KOPT-K1 (cell line): ENCODE measurements around the gene CAPN14.

Experiments used
- H3K27ac ChIP-seq: fragments of 200-600 bp; sonication (generic); 2 replicates; pipeline ENCODE4 v1.5.1; 2016; ENCODE audit warnings: antibody characterized with exemption, mild to moderate bottlenecking, low read depth, low read length; ENCODE audit not compliant: poor library complexity, severe bottlenecking
- H3K36me3 ChIP-seq: fragments of 200-600 bp; sonication (generic); 2 replicates; pipeline ENCODE4 v1.5.1; 2017; ENCODE audit warnings: antibody characterized with exemption, mild to moderate bottlenecking, low read length, moderate library complexity; ENCODE audit not compliant: insufficient read depth
- H3K9me3 ChIP-seq: fragments of 200-600 bp; sonication (generic); 2 replicates; pipeline ENCODE4 v1.5.1; 2017; ENCODE audit warnings: antibody characterized with exemption, low read length, mild to moderate bottlenecking; ENCODE audit not compliant: insufficient read depth, poor library complexity, severe bottlenecking

CAPN14 gene

GRCh38 chr2:31137211-31138036, 79.9 kb downstream of the CAPN14 start:
- peaks cover 27% of the 10 kb centered on the region for H3K9me3 ChIP-seq
- no peak overlapping the region for H3K27ac ChIP-seq
- H3K36me3 ChIP-seq: no peaks in the 10 kb centered on the region

- Histone ChIP-seq H3K9me3 (peaks cover 27% of the 10 kb centered on the region), H3K27ac (no peak overlapping the region), H3K36me3 (no peaks in the 10 kb centered on the region)
Measured at GRCh38 chr2:31136732-31137131, 80.6 kb downstream of the CAPN14 start.

- Histone ChIP-seq H3K27ac (no peak overlapping the region), H3K36me3 (no peaks in the 10 kb centered on the region), H3K9me3 (peaks cover 27% of the 10 kb centered on the region)
Measured at GRCh38 chr2:31136000-31136399, 81.3 kb downstream of the CAPN14 start.

GRCh38 chr2:31134480-31134879, 82.8 kb downstream of the CAPN14 start:
- Histone ChIP-seq H3K36me3 (no peaks in the 10 kb centered on the region), H3K27ac (no peak overlapping the region), H3K9me3 (peaks cover 27% of the 10 kb centered on the region)

GRCh38 chr2:31132786-31133185, 84.5 kb downstream of the CAPN14 start:
- H3K9me3 ChIP-seq: peaks cover 15% of the 10 kb centered on the region
- no peaks in the 10 kb centered on the region for H3K36me3 ChIP-seq
- no peak overlapping the region for H3K27ac ChIP-seq

GRCh38 chr2:31131871-31132270, 85.4 kb downstream of the CAPN14 start:
- no peaks in the 10 kb centered on the region for H3K36me3 ChIP-seq
- no peak overlapping the region for H3K27ac ChIP-seq
- H3K9me3 ChIP-seq: peaks cover 6% of the 10 kb centered on the region

- Histone ChIP-seq H3K9me3 (no peaks in the 10 kb centered on the region), H3K27ac (no peak overlapping the region), H3K36me3 (no peaks in the 10 kb centered on the region)
Measured at GRCh38 chr2:31129375-31130171, 87.7 kb downstream of the CAPN14 start.

- Histone ChIP-seq H3K9me3 (no peaks in the 10 kb centered on the region), H3K27ac (no peak overlapping the region), H3K36me3 (no peaks in the 10 kb centered on the region)
Measured at GRCh38 chr2:31127931-31128330, 89.4 kb downstream of the CAPN14 start.

GRCh38 chr2:31125918-31126695, 91.2 kb downstream of the CAPN14 start:
- Histone ChIP-seq H3K36me3 (no peaks in the 10 kb centered on the region), H3K27ac (no peak overlapping the region), H3K9me3 (no peaks in the 10 kb centered on the region)

- no peaks in the 10 kb centered on the region for H3K9me3 ChIP-seq
- no peak overlapping the region for H3K27ac ChIP-seq
- no peaks in the 10 kb centered on the region for H3K36me3 ChIP-seq
Measured at GRCh38 chr2:31124904-31125303, 92.4 kb downstream of the CAPN14 start.
